HepG2 (cell line): ENCODE data around the gene DLST. TPM values are rescaled to one million over a fixed set of nuclear protein-coding genes. Genes with fewer than 3 reads are reported as not detected.

Source experiments
- GATAD2A ChIP-seq: IDR thresholded peaks from 2 replicates; pipeline ENCODE4 v1.6.1; 2016
- HCFC1 ChIP-seq: fragments of 150-350 bp; IDR thresholded peaks from 2 replicates; pipeline ENCODE4 v1.6.1; 2014; ENCODE audit warnings: low read depth, low read length
- MYC ChIP-seq: sonication (generic); formaldehyde crosslinking; IDR thresholded peaks from 2 replicates; pipeline ENCODE4 v1.9.0; 2021; ENCODE audit warnings: missing genetic modification reagents, borderline replicate concordance
- ZBTB38 ChIP-seq: sonication (generic); formaldehyde crosslinking; IDR thresholded peaks from 2 replicates; pipeline ENCODE4 v1.5.1; 2020; ENCODE audit warnings: mild to moderate bottlenecking, missing genetic modification reagents
- ZNF256 ChIP-seq: sonication (generic); formaldehyde crosslinking; conservative IDR thresholded peaks from 2 replicates; pipeline ENCODE4 v1.4.0; 2020; ENCODE audit warnings: missing genetic modification reagents
- ZNF558 ChIP-seq: sonication (generic); formaldehyde crosslinking; IDR thresholded peaks from 2 replicates; pipeline ENCODE4 v1.9.0; 2022; ENCODE audit warnings: mild to moderate bottlenecking, missing genetic modification reagents, borderline replicate concordance
- polyA plus RNA-seq, 8 experiments: library from polyadenylated mRNA; depleted of rRNA in 3 of 8; stranded (reverse) in 7 of 8; unstranded in 1 of 8; fragments of >200 nt; fragmentation: Illumina TruSeq in 4 of 8; extraction: Trizol in 4 of 8; gene quantifications; 2 replicates each; pipeline versions ENCODE4 v1.2.1 to v1.2.3, GENCODE V29; 2011 to 2016; ENCODE audit warnings: low read depth in 4 of 8, missing spikeins in 1 of 8, mixed read lengths in 1 of 8; ENCODE audit not compliant: insufficient read depth in 1 of 8
- total RNA-seq, 5 experiments: library from RNA; depleted of rRNA; stranded (reverse); fragments of >200 nt; fragmentation: Illumina TruSeq; extraction: Trizol; gene quantifications; 2 replicates each; pipeline ENCODE4 v1.2.3, GENCODE V29; 2016; ENCODE audit warnings: low read depth in 1 of 5
- TF ChIP-seq, protein P1 (sequence below): sonication (generic); formaldehyde crosslinking; IDR thresholded peaks from 2 replicates; pipeline ENCODE4 v1.5.1; 2020; ENCODE audit warnings: mild to moderate bottlenecking, missing genetic modification reagents, moderate library complexity
- TF ChIP-seq, protein P2 (sequence below): sonication (generic); formaldehyde crosslinking; IDR thresholded peaks from 2 replicates; pipeline ENCODE4 v1.5.0; 2020; ENCODE audit warnings: mild to moderate bottlenecking, missing genetic modification reagents, borderline replicate concordance
- TF ChIP-seq, protein P3 (sequence below): IDR thresholded peaks from 2 replicates; pipeline ENCODE4 v1.4.0; 2020; ENCODE audit warnings: mild to moderate bottlenecking, missing genetic modification reagents
- TF ChIP-seq, protein P4 (sequence below): fragments of 450-650 bp; IDR thresholded peaks from 2 replicates; pipeline ENCODE4 v1.6.1; 2017

The DLST gene
- total and polyA plus RNA-seq, 2 of the 13 experiments (the other 11 are each of a cell fraction or from before 2014, with no cell fraction given), result 56.5 to 94.3 TPM

DNA sequence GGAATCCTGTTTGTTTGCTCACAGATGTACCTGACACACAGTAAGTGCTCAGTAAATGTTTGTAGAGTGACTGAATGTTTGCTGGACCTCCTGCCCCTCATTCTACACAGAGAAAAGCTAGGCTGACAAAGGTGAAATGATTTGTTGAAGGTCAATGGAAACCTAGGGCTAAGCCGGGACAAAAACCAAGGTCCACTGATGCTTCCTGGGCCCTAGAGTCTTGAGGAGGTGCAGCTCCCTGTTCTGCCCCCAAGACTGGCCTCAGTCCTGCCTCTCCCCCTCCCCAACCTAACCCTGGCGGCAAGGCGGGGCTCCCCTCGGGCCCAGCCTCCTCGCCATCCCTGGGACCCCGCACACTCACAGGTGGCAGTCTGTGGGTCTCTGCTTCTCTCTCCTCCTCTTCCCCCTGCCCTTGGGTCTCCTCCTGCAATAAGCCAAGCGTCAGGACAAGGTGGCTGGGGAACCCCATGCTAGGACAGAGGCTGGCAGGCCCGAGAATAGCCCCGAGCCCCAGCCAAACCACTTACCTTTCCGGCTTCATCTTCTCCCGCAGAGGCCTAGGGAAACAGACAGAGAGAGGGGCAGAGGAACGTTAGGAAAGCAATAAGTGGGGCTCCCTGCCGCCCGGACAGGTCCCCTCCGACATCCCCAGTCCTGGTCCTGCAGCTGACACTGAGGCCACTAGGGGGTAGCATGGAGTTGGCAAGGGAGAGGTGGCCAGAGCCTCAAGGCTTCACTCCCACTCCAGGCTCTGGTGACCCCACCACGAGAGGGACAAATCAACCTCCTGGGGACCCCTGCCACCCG lies 64.3 kb downstream of the DLST start (continued):
- TF ChIP-seq, protein P1, sequence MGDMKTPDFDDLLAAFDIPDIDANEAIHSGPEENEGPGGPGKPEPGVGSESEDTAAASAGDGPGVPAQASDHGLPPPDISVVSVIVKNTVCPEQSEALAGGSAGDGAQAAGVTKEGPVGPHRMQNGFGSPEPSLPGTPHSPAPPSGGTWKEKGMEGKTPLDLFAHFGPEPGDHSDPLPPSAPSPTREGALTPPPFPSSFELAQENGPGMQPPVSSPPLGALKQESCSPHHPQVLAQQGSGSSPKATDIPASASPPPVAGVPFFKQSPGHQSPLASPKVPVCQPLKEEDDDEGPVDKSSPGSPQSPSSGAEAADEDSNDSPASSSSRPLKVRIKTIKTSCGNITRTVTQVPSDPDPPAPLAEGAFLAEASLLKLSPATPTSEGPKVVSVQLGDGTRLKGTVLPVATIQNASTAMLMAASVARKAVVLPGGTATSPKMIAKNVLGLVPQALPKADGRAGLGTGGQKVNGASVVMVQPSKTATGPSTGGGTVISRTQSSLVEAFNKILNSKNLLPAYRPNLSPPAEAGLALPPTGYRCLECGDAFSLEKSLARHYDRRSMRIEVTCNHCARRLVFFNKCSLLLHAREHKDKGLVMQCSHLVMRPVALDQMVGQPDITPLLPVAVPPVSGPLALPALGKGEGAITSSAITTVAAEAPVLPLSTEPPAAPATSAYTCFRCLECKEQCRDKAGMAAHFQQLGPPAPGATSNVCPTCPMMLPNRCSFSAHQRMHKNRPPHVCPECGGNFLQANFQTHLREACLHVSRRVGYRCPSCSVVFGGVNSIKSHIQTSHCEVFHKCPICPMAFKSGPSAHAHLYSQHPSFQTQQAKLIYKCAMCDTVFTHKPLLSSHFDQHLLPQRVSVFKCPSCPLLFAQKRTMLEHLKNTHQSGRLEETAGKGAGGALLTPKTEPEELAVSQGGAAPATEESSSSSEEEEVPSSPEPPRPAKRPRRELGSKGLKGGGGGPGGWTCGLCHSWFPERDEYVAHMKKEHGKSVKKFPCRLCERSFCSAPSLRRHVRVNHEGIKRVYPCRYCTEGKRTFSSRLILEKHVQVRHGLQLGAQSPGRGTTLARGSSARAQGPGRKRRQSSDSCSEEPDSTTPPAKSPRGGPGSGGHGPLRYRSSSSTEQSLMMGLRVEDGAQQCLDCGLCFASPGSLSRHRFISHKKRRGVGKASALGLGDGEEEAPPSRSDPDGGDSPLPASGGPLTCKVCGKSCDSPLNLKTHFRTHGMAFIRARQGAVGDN (CRISPR knock-in tag), result peak; percentile 74
- peak; percentile 4; the same call in 1 of the 2 replicates for TF ChIP-seq MYC (CRISPR knock-in tag)
- no peak; the same call in 1 of the 2 replicates for TF ChIP-seq ZNF558 (CRISPR knock-in tag)
- no peak for TF ChIP-seq GATAD2A (CRISPR knock-in tag)
- TF ChIP-seq HCFC1, result no peak
- TF ChIP-seq ZNF256, result 0 out of 2 replicates have a peak, but pooled peaks have one; percentile 58
- no peak for TF ChIP-seq ZBTB38 (CRISPR knock-in tag)
- TF ChIP-seq, protein P2, sequence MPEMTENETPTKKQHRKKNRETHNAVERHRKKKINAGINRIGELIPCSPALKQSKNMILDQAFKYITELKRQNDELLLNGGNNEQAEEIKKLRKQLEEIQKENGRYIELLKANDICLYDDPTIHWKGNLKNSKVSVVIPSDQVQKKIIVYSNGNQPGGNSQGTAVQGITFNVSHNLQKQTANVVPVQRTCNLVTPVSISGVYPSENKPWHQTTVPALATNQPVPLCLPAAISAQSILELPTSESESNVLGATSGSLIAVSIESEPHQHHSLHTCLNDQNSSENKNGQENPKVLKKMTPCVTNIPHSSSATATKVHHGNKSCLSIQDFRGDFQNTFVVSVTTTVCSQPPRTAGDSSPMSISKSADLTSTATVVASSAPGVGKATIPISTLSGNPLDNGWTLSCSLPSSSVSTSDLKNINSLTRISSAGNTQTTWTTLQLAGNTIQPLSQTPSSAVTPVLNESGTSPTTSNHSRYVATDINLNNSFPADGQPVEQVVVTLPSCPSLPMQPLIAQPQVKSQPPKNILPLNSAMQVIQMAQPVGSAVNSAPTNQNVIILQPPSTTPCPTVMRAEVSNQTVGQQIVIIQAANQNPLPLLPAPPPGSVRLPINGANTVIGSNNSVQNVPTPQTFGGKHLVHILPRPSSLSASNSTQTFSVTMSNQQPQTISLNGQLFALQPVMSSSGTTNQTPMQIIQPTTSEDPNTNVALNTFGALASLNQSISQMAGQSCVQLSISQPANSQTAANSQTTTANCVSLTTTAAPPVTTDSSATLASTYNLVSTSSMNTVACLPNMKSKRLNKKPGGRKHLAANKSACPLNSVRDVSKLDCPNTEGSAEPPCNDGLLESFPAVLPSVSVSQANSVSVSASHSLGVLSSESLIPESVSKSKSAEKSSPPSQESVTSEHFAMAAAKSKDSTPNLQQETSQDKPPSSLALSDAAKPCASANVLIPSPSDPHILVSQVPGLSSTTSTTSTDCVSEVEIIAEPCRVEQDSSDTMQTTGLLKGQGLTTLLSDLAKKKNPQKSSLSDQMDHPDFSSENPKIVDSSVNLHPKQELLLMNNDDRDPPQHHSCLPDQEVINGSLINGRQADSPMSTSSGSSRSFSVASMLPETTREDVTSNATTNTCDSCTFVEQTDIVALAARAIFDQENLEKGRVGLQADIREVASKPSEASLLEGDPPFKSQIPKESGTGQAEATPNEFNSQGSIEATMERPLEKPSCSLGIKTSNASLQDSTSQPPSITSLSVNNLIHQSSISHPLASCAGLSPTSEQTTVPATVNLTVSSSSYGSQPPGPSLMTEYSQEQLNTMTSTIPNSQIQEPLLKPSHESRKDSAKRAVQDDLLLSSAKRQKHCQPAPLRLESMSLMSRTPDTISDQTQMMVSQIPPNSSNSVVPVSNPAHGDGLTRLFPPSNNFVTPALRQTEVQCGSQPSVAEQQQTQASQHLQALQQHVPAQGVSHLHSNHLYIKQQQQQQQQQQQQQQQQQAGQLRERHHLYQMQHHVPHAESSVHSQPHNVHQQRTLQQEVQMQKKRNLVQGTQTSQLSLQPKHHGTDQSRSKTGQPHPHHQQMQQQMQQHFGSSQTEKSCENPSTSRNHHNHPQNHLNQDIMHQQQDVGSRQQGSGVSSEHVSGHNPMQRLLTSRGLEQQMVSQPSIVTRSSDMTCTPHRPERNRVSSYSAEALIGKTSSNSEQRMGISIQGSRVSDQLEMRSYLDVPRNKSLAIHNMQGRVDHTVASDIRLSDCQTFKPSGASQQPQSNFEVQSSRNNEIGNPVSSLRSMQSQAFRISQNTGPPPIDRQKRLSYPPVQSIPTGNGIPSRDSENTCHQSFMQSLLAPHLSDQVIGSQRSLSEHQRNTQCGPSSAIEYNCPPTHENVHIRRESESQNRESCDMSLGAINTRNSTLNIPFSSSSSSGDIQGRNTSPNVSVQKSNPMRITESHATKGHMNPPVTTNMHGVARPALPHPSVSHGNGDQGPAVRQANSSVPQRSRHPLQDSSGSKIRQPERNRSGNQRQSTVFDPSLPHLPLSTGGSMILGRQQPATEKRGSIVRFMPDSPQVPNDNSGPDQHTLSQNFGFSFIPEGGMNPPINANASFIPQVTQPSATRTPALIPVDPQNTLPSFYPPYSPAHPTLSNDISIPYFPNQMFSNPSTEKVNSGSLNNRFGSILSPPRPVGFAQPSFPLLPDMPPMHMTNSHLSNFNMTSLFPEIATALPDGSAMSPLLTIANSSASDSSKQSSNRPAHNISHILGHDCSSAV (CRISPR knock-in tag), result no peak
- TF ChIP-seq, protein P3, sequence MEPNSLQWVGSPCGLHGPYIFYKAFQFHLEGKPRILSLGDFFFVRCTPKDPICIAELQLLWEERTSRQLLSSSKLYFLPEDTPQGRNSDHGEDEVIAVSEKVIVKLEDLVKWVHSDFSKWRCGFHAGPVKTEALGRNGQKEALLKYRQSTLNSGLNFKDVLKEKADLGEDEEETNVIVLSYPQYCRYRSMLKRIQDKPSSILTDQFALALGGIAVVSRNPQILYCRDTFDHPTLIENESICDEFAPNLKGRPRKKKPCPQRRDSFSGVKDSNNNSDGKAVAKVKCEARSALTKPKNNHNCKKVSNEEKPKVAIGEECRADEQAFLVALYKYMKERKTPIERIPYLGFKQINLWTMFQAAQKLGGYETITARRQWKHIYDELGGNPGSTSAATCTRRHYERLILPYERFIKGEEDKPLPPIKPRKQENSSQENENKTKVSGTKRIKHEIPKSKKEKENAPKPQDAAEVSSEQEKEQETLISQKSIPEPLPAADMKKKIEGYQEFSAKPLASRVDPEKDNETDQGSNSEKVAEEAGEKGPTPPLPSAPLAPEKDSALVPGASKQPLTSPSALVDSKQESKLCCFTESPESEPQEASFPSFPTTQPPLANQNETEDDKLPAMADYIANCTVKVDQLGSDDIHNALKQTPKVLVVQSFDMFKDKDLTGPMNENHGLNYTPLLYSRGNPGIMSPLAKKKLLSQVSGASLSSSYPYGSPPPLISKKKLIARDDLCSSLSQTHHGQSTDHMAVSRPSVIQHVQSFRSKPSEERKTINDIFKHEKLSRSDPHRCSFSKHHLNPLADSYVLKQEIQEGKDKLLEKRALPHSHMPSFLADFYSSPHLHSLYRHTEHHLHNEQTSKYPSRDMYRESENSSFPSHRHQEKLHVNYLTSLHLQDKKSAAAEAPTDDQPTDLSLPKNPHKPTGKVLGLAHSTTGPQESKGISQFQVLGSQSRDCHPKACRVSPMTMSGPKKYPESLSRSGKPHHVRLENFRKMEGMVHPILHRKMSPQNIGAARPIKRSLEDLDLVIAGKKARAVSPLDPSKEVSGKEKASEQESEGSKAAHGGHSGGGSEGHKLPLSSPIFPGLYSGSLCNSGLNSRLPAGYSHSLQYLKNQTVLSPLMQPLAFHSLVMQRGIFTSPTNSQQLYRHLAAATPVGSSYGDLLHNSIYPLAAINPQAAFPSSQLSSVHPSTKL (CRISPR knock-in tag), result no peak; the same call in none of the 2 replicates
- TF ChIP-seq, protein P4, sequence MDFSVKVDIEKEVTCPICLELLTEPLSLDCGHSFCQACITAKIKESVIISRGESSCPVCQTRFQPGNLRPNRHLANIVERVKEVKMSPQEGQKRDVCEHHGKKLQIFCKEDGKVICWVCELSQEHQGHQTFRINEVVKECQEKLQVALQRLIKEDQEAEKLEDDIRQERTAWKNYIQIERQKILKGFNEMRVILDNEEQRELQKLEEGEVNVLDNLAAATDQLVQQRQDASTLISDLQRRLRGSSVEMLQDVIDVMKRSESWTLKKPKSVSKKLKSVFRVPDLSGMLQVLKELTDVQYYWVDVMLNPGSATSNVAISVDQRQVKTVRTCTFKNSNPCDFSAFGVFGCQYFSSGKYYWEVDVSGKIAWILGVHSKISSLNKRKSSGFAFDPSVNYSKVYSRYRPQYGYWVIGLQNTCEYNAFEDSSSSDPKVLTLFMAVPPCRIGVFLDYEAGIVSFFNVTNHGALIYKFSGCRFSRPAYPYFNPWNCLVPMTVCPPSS, result no peak
